COLO829 (cell line): ENCODE results near the gene PLD6.
A peak's percentile ranks its signal among the peaks of the same experiment; 100 is the strongest.
"Not testable (repeated sequence)": the region's sequence is repeated elsewhere in the genome, so short reads cannot be mapped to it uniquely, and the experiment has no call there.

Experiments
- DNase-seq: peaks from one replicate; pipeline ENCODE4 v3.0.0; 2012; ENCODE audit warnings: low spot score

PLD6 gene

GRCh38 chr17:17206124-17206912 lies at the start of gene PLD6:
Gene PLD6 (minus strand): TSS chr17:17206333. CDS start chr17:17206286, 47 bp downstream.
- peak; percentile 85 for DNase-seq

DNA sequence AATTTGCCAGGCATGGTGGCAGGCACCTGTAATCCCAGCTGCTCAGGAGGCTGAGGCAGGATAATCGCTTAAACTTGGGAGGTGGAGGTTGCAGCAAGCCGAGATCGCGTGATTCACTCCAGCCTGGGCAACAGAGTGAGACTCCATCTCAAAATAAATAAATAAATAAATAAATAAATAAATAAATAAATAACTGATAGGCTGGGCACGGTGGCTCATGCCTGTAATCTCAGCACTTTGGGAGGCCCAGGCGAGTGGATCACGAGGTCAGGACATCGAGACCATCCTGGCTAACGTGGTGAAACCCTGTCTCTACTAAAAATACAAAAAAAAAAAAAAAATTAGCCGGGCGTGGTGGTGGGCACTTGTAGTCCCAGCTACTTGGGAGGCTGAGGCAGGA lies 49.6 kb upstream of the PLD6 start:
- not testable (repeated sequence) for DNase-seq

- no peak for DNase-seq
Observed at GRCh38 chr17:17254036-17254435, 47.9 kb upstream of the PLD6 start.

GRCh38 chr17:17253406-17253805 lies 47.3 kb upstream of the PLD6 start:
- no peak for DNase-seq

DNA sequence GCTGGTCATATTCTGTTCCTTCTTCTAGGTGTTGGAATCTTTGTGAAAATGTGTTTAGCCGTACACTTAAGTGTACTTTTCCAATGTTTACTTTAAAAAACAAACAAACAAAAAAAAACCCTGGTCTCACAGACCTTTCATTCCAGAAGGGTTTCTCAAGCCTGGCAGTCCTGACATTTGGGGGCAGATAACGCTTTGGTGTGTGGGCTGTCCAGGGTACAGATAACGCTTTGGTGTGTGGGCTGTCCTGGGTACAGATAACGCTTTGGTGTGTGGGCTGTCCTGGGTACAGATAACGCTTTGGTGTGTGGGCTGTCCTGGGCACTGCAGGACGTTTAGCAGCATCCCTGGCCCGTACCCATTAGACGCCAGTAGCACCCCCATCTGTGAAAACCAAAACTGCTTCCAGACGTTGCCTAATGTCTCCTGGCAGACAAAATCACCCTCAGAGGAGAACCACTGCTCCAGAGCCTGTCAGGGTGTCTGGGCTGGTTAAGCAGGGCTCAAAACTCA lies 46.1 kb upstream of the PLD6 start:
- no peak for DNase-seq

GRCh38 chr17:17246879-17247278 lies 40.7 kb upstream of the PLD6 start:
- DNase-seq, result no peak

- DNase-seq, result no peak
Observed at GRCh38 chr17:17243163-17243562, 37.0 kb upstream of the PLD6 start.

- DNase-seq, result no peak
Observed at GRCh38 chr17:17242246-17242645, 36.1 kb upstream of the PLD6 start.

GRCh38 chr17:17241656-17242055 lies 35.5 kb upstream of the PLD6 start:
- DNase-seq, result no peak

DNA sequence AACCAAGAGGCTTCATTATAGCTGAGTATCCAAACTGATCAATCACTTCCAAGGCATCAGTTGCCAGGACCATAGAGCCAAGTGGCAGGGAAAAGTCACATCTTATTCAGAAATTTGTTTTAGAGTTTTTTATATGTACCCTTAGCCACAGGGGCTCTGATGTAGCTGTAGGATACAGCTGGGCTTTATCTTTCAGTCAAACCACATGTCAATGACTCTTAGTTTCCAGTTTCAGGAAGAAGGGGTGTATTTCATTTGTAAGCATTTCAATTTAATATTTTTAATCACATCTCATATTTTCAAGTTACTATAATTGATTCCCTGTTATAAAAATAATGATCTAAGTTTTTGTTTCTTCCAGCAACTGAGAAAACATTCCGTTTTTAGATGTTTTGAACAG lies 33.7 kb upstream of the PLD6 start:
- DNase-seq, result no peak

GRCh38 chr17:17237026-17237799 lies 31.1 kb upstream of the PLD6 start, which contains the start of gene FLCN:
Gene FLCN (minus strand): TSS chr17:17237168. CDS start chr17:17228137, 9,031 bp downstream.
- peak; percentile 84 for DNase-seq

- DNase-seq, result no peak
Observed at GRCh38 chr17:17236295-17237025, 30.3 kb upstream of the PLD6 start.

GRCh38 chr17:17235212-17236174 lies 29.4 kb upstream of the PLD6 start:
- no peak for DNase-seq

DNA sequence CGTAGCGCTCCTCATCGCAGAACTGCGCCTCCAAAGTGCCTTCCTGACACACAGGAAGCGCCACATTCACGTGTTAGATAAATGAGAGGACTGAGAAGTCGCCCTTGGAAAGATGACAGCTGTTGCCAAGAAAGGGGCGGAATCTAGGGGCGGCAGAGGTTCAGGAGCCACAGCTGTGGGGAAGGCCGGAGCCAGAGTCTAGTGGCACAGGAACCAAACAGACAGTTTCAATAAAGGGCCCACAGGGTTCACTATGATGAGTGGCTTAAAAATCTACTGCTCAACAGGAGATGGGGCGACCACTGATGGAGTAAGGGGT lies 26.1 kb upstream of the PLD6 start:
- no peak for DNase-seq

DNA sequence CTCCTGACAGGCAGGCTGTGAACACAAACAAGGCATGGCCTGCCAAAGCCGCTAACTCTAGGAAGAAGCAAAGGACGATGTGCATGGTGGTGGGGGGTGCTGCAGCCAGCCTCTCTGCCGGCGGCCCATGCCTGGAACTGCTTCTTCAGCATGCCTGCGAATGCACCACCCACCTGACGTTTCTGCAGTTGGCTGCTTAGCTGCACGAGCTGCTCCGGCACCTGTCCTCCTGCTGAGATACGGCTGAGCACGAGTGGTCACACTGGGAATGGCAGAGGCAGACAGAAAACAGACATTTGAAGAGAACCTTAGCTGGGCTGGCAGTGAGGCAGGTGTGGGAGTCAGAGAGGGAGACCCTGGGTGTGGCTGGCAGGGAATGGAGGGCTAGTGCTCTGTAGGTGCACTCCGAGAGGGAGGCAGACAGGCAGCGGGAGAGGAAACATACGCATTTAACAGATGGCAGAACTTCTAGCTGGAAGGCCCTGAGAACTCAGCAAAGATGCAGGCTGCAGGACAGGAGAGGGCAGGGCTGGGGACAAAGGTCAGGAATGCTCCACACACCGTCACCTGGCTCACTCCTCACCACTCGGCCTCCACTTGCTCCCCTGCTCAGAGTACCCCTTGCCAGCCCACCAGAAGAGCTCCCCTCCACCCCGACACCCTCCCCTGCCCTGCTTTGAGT lies 25.6 kb upstream of the PLD6 start:
- no peak for DNase-seq

DNA sequence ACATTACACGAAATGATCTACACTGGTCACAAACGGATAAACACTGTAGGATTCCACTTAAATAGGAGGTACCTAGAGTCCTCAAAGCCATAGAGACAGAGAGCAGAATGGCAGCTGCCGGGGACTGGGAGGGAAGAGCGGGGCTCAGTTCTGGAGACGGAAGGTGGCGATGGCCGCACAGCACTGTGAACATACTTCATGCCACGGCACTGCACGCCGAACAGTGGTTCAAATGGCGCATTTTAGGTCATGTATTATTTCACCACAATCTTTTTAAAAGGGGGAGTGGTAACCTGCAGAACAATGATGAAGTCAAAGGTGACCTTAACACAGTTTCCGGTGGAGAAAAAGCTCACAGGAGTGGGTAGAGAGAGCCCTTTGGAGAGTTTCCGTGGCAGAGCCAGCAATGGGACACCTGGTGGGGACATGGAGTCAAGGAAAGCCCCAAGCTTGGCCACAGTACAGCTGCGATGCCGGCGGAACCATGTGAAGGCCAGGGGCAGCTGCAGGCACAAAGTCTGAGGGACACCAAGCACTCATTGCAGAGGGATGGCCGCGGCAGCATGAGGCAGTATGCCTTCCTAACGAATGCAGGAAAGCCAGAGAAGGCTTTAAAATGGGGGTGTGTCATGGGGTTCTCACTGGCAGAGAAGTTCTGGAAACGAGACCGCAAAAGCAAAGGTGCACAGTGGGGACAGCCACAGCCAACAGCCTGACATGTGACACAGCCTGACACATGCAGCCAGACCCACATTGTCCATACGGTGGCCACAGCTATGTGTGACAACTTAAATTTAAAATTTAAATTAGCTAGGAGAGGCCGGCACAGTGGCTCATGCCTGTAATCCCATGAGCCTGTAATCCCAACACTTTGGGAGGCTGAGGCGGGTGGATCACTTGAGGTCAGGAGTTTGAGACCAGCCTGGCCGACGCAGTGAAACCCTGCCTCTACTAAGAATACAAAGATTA lies 23.6 kb upstream of the PLD6 start:
- no peak for DNase-seq

DNA sequence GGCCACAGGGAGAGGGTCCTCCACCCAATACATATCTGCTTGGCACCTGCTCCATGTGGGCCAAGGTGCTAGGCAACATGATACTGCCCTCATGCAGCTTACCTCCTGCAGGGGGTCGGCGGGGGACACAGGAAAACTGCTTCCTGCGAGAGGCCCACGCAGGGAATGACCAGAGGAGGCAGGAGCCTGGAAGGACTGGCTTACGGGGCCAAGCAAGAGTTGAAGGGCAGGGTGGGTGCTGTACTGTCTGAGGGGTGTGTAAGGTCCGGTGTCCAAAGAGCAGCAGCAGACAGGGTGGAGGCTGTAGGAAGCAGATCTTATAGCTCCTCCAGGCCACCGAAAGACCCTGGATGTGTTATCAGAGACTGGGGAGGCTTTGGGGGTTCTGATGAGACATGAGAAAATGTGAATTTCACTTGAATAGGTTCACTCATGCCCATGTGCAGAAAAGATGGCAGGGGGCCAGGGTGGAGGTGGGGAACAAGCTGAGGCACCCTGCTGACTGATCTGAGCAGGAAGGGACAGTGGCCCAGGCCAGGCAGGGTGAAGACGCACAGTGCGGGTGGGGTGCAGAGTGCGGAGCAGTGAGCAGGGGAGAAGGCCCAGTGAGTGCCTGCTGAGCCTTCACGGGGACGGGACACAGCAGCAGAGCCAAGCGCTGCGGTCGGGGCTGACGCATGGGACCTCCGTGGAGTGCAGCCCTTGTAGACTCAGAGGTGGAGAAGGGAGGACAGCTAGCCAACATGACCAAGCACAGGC lies 22.6 kb upstream of the PLD6 start:
- no peak for DNase-seq

DNA sequence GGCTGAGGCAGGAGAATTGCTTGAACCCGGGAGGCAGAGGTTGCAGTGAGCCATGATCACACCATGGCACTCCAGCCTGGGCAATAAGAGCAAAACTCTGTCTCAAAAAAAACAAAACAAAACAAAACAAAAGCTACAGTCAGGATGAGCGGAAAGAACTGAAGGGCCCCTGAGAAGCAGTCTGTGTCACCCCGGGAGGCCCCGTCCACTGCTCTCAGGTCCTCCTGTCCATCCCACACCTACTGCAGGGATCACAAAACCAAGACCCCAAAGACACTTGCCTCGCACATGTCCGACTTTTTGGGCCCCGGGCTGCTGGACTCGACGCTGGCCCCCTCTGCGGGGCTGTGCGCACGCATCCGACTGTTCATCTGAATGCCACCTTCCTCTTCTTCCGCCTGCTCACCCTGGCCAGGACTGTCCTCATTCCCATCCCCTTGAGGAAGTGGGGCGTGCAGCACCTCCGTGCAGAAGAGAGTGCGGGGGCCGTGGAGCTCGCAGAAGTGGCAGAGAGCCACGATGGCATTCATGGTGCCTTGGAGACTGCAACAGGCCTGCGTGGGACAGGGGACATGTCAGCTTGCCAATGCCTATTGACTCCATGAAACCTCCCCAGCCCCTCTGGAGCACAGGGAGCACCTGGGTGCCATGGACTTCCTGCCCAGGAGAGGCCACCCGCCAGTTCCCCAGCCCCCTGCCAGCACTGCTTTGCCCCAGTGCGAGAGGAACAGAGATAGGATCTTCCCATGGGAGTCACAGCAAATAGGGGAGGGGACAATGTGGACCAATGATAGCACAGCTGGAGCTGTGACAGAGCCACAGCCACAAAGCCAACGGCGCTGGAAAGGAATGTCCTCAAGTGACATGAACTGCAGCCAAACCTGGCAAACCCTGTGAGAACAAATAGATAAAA lies 21.7 kb upstream of the PLD6 start:
- no peak for DNase-seq
